HepG2 (cell line): ENCODE results near the gene FURIN. TPM values are rescaled to one million over a fixed set of nuclear protein-coding genes. Genes with fewer than 3 reads are reported as not detected.

Experiments used
- ATAD3A ChIP-seq: sonication (generic); formaldehyde crosslinking; IDR thresholded peaks from 2 replicates; pipeline ENCODE4 v1.4.0; 2020; ENCODE audit warnings: missing genetic modification reagents
- ISL2 ChIP-seq: sonication (generic); formaldehyde crosslinking; IDR thresholded peaks from 2 replicates; pipeline ENCODE4 v1.5.0; 2020; ENCODE audit warnings: missing genetic modification reagents
- KLF9 ChIP-seq: IDR thresholded peaks from 2 replicates; pipeline ENCODE4 v1.6.1; 2016; ENCODE audit warnings: low read depth
- NR1H2 ChIP-seq: sonication (generic); formaldehyde crosslinking; IDR thresholded peaks from 2 replicates; pipeline ENCODE4 v1.8.1; 2022; ENCODE audit warnings: low read depth, missing genetic modification reagents, borderline replicate concordance
- RFXAP ChIP-seq: sonication (generic); formaldehyde crosslinking; IDR thresholded peaks from 2 replicates; pipeline ENCODE4 v1.4.0; 2020; ENCODE audit warnings: missing genetic modification reagents, borderline replicate concordance
- ZNF251 ChIP-seq: sonication (generic); formaldehyde crosslinking; IDR thresholded peaks from 2 replicates; pipeline ENCODE4 v1.9.0; 2021; ENCODE audit warnings: mild to moderate bottlenecking, missing genetic modification reagents
- ZNF292 ChIP-seq: sonication (generic); formaldehyde crosslinking; IDR thresholded peaks from 2 replicates; pipeline ENCODE4 v1.8.1; 2022; ENCODE audit warnings: mild to moderate bottlenecking, low read depth, missing genetic modification reagents, borderline replicate concordance
- ZNF354B ChIP-seq: sonication (generic); formaldehyde crosslinking; IDR thresholded peaks from 2 replicates; pipeline ENCODE4 v1.8.0; 2022; ENCODE audit warnings: mild to moderate bottlenecking, missing genetic modification reagents
- ZNF781 ChIP-seq: sonication (generic); formaldehyde crosslinking; IDR thresholded peaks from 2 replicates; pipeline ENCODE4 v1.5.1; 2020; ENCODE audit warnings: borderline replicate concordance, mild to moderate bottlenecking, missing genetic modification reagents; ENCODE audit errors: not compliant biosample characterization
- polyA plus RNA-seq, 8 experiments: library from polyadenylated mRNA; depleted of rRNA in 3 of 8; stranded (reverse) in 7 of 8; unstranded in 1 of 8; fragments of >200 nt; fragmentation: Illumina TruSeq in 4 of 8; extraction: Trizol in 4 of 8; gene quantifications; 2 replicates each; pipeline versions ENCODE4 v1.2.1 to v1.2.3, GENCODE V29; 2011 to 2016; ENCODE audit warnings: low read depth in 4 of 8, missing spikeins in 1 of 8, mixed read lengths in 1 of 8; ENCODE audit not compliant: insufficient read depth in 1 of 8
- total RNA-seq, 5 experiments: library from RNA; depleted of rRNA; stranded (reverse); fragments of >200 nt; fragmentation: Illumina TruSeq; extraction: Trizol; gene quantifications; 2 replicates each; pipeline ENCODE4 v1.2.3, GENCODE V29; 2016; ENCODE audit warnings: low read depth in 1 of 5
- TF ChIP-seq, protein P1 (sequence below): sonication (generic); formaldehyde crosslinking; conservative IDR thresholded peaks from 2 replicates; pipeline ENCODE4 v1.8.0; 2022; ENCODE audit warnings: mild to moderate bottlenecking, moderate library complexity, missing genetic modification reagents
- TF ChIP-seq, protein P2 (sequence below): sonication (generic); formaldehyde crosslinking; IDR thresholded peaks from 2 replicates; pipeline ENCODE4 v1.4.0; 2020; ENCODE audit warnings: missing genetic modification reagents
- TF ChIP-seq, protein P3 (sequence below): sonication (generic); formaldehyde crosslinking; IDR thresholded peaks from 2 replicates; pipeline ENCODE4 v1.4.0; 2020; ENCODE audit warnings: missing genetic modification reagents
- TF ChIP-seq, protein P4 (sequence below): sonication (generic); formaldehyde crosslinking; IDR thresholded peaks from 2 replicates; pipeline ENCODE4 v1.4.0; 2020; ENCODE audit warnings: missing genetic modification reagents, borderline replicate concordance

Gene FURIN
- total and polyA plus RNA-seq, 2 of the 13 experiments (the other 11 are each of a cell fraction or from before 2014, with no cell fraction given), result 15.2 to 17.4 TPM

GRCh38 chr15:90902040-90902839 lies 33.9 kb downstream of the FURIN start (continued):
- TF ChIP-seq ZNF251 (CRISPR knock-in tag), result no peak
- no peak for TF ChIP-seq ZNF354B
- TF ChIP-seq, protein P1, sequence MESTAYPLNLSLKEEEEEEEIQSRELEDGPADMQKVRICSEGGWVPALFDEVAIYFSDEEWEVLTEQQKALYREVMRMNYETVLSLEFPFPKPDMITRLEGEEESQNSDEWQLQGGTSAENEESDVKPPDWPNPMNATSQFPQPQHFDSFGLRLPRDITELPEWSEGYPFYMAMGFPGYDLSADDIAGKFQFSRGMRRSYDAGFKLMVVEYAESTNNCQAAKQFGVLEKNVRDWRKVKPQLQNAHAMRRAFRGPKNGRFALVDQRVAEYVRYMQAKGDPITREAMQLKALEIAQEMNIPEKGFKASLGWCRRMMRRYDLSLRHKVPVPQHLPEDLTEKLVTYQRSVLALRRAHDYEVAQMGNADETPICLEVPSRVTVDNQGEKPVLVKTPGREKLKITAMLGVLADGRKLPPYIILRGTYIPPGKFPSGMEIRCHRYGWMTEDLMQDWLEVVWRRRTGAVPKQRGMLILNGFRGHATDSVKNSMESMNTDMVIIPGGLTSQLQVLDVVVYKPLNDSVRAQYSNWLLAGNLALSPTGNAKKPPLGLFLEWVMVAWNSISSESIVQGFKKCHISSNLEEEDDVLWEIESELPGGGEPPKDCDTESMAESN (CRISPR knock-in tag), result peak; percentile 73; the same call in 1 of the 2 replicates
- TF ChIP-seq ATAD3A (CRISPR knock-in tag), result no peak
- TF ChIP-seq KLF9 (CRISPR knock-in tag), result no peak
- peak; percentile 45; the same call in 1 of the 2 replicates for TF ChIP-seq RFXAP (CRISPR knock-in tag)
- TF ChIP-seq ZNF781, result no peak
- TF ChIP-seq, protein P2, sequence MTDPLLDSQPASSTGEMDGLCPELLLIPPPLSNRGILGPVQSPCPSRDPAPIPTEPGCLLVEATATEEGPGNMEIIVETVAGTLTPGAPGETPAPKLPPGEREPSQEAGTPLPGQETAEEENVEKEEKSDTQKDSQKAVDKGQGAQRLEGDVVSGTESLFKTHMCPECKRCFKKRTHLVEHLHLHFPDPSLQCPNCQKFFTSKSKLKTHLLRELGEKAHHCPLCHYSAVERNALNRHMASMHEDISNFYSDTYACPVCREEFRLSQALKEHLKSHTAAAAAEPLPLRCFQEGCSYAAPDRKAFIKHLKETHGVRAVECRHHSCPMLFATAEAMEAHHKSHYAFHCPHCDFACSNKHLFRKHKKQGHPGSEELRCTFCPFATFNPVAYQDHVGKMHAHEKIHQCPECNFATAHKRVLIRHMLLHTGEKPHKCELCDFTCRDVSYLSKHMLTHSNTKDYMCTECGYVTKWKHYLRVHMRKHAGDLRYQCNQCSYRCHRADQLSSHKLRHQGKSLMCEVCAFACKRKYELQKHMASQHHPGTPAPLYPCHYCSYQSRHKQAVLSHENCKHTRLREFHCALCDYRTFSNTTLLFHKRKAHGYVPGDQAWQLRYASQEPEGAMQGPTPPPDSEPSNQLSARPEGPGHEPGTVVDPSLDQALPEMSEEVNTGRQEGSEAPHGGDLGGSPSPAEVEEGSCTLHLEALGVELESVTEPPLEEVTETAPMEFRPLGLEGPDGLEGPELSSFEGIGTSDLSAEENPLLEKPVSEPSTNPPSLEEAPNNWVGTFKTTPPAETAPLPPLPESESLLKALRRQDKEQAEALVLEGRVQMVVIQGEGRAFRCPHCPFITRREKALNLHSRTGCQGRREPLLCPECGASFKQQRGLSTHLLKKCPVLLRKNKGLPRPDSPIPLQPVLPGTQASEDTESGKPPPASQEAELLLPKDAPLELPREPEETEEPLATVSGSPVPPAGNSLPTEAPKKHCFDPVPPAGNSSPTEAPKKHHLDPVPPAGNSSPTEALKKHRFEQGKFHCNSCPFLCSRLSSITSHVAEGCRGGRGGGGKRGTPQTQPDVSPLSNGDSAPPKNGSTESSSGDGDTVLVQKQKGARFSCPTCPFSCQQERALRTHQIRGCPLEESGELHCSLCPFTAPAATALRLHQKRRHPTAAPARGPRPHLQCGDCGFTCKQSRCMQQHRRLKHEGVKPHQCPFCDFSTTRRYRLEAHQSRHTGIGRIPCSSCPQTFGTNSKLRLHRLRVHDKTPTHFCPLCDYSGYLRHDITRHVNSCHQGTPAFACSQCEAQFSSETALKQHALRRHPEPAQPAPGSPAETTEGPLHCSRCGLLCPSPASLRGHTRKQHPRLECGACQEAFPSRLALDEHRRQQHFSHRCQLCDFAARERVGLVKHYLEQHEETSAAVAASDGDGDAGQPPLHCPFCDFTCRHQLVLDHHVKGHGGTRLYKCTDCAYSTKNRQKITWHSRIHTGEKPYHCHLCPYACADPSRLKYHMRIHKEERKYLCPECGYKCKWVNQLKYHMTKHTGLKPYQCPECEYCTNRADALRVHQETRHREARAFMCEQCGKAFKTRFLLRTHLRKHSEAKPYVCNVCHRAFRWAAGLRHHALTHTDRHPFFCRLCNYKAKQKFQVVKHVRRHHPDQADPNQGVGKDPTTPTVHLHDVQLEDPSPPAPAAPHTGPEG (CRISPR knock-in tag), result peak; percentile 83
- 0 out of 2 replicates have a peak, but pooled peaks have one; percentile 38 for TF ChIP-seq ZNF292 (CRISPR knock-in tag)
- TF ChIP-seq, protein P3, sequence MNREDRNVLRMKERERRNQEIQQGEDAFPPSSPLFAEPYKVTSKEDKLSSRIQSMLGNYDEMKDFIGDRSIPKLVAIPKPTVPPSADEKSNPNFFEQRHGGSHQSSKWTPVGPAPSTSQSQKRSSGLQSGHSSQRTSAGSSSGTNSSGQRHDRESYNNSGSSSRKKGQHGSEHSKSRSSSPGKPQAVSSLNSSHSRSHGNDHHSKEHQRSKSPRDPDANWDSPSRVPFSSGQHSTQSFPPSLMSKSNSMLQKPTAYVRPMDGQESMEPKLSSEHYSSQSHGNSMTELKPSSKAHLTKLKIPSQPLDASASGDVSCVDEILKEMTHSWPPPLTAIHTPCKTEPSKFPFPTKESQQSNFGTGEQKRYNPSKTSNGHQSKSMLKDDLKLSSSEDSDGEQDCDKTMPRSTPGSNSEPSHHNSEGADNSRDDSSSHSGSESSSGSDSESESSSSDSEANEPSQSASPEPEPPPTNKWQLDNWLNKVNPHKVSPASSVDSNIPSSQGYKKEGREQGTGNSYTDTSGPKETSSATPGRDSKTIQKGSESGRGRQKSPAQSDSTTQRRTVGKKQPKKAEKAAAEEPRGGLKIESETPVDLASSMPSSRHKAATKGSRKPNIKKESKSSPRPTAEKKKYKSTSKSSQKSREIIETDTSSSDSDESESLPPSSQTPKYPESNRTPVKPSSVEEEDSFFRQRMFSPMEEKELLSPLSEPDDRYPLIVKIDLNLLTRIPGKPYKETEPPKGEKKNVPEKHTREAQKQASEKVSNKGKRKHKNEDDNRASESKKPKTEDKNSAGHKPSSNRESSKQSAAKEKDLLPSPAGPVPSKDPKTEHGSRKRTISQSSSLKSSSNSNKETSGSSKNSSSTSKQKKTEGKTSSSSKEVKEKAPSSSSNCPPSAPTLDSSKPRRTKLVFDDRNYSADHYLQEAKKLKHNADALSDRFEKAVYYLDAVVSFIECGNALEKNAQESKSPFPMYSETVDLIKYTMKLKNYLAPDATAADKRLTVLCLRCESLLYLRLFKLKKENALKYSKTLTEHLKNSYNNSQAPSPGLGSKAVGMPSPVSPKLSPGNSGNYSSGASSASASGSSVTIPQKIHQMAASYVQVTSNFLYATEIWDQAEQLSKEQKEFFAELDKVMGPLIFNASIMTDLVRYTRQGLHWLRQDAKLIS (CRISPR knock-in tag), result no peak
- TF ChIP-seq NR1H2, result no peak
- TF ChIP-seq, protein P4, sequence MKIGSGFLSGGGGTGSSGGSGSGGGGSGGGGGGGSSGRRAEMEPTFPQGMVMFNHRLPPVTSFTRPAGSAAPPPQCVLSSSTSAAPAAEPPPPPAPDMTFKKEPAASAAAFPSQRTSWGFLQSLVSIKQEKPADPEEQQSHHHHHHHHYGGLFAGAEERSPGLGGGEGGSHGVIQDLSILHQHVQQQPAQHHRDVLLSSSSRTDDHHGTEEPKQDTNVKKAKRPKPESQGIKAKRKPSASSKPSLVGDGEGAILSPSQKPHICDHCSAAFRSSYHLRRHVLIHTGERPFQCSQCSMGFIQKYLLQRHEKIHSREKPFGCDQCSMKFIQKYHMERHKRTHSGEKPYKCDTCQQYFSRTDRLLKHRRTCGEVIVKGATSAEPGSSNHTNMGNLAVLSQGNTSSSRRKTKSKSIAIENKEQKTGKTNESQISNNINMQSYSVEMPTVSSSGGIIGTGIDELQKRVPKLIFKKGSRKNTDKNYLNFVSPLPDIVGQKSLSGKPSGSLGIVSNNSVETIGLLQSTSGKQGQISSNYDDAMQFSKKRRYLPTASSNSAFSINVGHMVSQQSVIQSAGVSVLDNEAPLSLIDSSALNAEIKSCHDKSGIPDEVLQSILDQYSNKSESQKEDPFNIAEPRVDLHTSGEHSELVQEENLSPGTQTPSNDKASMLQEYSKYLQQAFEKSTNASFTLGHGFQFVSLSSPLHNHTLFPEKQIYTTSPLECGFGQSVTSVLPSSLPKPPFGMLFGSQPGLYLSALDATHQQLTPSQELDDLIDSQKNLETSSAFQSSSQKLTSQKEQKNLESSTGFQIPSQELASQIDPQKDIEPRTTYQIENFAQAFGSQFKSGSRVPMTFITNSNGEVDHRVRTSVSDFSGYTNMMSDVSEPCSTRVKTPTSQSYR (CRISPR knock-in tag), result no peak
- TF ChIP-seq ISL2, result no peak
